ENCODE measurements around the gene SLC9C2. TPM values are rescaled to one million over a fixed set of nuclear protein-coding genes. Genes with fewer than 3 reads are reported as not detected.
"Not testable (repeated sequence)": the region's sequence is repeated elsewhere in the genome, so short reads cannot be mapped to it uniquely, and the experiment has no call there.

SLC9C2 gene
- total RNA-seq, 1 experiment from 2014 or later, result not detected

DNA sequence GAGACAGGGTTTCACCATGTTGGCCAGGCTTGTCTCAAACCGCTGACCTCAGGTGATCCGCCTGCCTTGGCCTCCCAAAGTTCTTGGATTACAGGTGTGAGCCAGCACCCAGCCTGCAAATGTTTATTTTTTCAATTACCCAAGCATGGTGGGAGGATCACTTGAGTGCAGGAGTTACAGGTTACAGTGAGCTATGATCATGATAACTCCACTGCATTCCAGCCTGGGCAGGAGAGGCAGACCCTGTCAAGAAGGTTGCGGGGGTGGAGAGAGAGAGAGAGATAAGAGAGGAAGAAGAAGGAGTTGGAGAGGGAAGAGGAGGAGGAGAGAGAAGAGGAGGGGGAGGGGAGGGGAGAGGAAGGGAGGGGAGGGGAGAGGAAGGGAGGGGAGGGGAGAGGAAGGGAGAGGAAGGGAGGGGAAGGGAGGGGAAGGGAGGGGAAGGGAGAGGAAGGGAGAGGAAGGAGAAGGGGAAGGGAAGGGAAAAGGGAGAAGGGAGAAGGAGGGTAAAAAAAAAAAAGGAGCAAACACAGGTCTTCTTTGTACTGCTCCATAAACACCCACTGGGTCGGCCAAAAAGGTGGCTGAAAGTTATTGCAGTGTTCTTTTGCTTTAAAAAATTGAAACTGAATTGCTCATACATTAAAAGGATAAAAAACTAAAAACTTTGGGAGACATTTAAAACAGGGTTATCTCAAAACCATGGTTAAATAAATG lies 5.8 kb upstream of the SLC9C2 start:
- DNase-seq (no peak), ATAC-seq (no peak)
- Histone ChIP-seq H3K27me3 (ENCODE audit: low read length) (no peaks in the 10 kb centered on the region), H4K20me1 (ENCODE audit: low read length) (no peaks in the 10 kb centered on the region), H3K79me2 (ENCODE audit: low read length) (no peaks in the 10 kb centered on the region), H3K4me2 (ENCODE audit: low read length) (no peak overlapping the region), H2AFZ (ENCODE audit: low read length) (no peak overlapping the region), H3F3A (ENCODE audit: low read length, unreplicated experiment) (no peaks in the 10 kb centered on the region), H3K9me3 (ENCODE audit: low read length) (peaks cover 12% of the 10 kb centered on the region), H3K9ac (ENCODE audit: low read length) (no peak overlapping the region), H3K27ac (ENCODE audit: low read length) (no peak overlapping the region), H3K9me2 (replicated peaks; ENCODE audit: low read length) (no peaks in the 10 kb centered on the region), H3K4me3 (ENCODE audit: low read length) (no peak overlapping the region), H3K36me3 (ENCODE audit: low read depth, low read length) (no peaks in the 10 kb centered on the region), H3K4me1 (ENCODE audit: insufficient read depth, low read length) (no peaks in the 10 kb centered on the region)
- ChIA-PET CTCF (no interaction called here), POLR2A (ENCODE audit: unreplicated experiment) (interaction anchor here (0.5 kb wide), 1 partner anchor 106 kb away, joined by 3 read pairs; the partner anchor contains the start of gene KLHL20)
- intact Hi-C loops (cut with micrococcal nuclease), result no loop called here
- TF ChIP-seq EZH2phosphoT487 (IDR thresholded peaks at IDR 0.05; ENCODE audit: borderline replicate concordance, low read length) (no peak), EZH2 (IDR thresholded peaks at IDR 0.05; ENCODE audit: low read length, unreplicated experiment) (no peak)
- TF ChIP-seq, protein P1, sequence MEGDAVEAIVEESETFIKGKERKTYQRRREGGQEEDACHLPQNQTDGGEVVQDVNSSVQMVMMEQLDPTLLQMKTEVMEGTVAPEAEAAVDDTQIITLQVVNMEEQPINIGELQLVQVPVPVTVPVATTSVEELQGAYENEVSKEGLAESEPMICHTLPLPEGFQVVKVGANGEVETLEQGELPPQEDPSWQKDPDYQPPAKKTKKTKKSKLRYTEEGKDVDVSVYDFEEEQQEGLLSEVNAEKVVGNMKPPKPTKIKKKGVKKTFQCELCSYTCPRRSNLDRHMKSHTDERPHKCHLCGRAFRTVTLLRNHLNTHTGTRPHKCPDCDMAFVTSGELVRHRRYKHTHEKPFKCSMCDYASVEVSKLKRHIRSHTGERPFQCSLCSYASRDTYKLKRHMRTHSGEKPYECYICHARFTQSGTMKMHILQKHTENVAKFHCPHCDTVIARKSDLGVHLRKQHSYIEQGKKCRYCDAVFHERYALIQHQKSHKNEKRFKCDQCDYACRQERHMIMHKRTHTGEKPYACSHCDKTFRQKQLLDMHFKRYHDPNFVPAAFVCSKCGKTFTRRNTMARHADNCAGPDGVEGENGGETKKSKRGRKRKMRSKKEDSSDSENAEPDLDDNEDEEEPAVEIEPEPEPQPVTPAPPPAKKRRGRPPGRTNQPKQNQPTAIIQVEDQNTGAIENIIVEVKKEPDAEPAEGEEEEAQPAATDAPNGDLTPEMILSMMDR (conservative IDR thresholded peaks at IDR 0.05; ENCODE audit: low read depth, low read length), result no peak
- BruUV-seq (replicated peaks), result no TSS peak

DNA sequence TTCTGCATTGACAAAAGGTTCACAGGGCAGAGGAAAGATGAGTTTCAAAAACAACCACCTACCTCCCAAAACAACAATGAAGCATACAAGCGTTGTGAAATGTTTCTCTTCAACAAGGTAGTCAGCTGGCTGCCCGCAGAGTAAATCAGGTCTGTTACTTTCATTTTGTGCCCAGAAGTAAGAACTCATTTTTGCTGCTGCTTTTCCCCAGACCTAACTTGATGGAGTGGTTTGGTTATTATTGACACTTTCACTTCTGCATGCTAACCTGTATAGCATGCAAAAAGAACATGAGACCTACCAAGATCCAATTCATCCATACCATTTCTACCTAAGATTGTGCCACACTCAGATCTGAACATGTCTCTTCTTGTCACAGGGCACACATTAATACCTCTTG lies 1.3 kb downstream of the SLC9C2 start:
- Histone ChIP-seq H2AFZ (ENCODE audit: low read length) (0 out of 2 replicates have a peak overlapping the region, but pooled peaks have one; percentile 3), H3F3A (ENCODE audit: low read length, unreplicated experiment) (no peaks in the 10 kb centered on the region), H3K27me3 (ENCODE audit: low read length) (no peaks in the 10 kb centered on the region), H3K4me3 (ENCODE audit: low read length) (no peak overlapping the region), H3K4me1 (ENCODE audit: insufficient read depth, low read length) (no peaks in the 10 kb centered on the region), H3K9ac (ENCODE audit: low read length) (no peak overlapping the region), H3K9me3 (ENCODE audit: low read length) (0 out of 2 replicates have a peak, but pooled peaks cover 3% of the 10 kb centered on the region), H3K79me2 (ENCODE audit: low read length) (no peaks in the 10 kb centered on the region), H3K27ac (ENCODE audit: low read length) (no peak overlapping the region), H3K4me2 (ENCODE audit: low read length) (no peak overlapping the region), H3K9me2 (replicated peaks; ENCODE audit: low read length) (no peaks in the 10 kb centered on the region), H3K36me3 (ENCODE audit: low read depth, low read length) (no peaks in the 10 kb centered on the region), H4K20me1 (ENCODE audit: low read length) (no peaks in the 10 kb centered on the region)
- DNase-seq (no peak), ATAC-seq (no peak; the same call in 1 of the 2 replicates)
- intact Hi-C loops (cut with micrococcal nuclease), result no loop called here
- no TSS peak for BruUV-seq (replicated peaks)
- POLR2A ChIA-PET (ENCODE audit: unreplicated experiment), result no interaction called here
- CTCF ChIA-PET, result no interaction called here
- no peak for TF ChIP-seq EZH2phosphoT487 (IDR thresholded peaks at IDR 0.05; ENCODE audit: borderline replicate concordance, low read length)

DNA sequence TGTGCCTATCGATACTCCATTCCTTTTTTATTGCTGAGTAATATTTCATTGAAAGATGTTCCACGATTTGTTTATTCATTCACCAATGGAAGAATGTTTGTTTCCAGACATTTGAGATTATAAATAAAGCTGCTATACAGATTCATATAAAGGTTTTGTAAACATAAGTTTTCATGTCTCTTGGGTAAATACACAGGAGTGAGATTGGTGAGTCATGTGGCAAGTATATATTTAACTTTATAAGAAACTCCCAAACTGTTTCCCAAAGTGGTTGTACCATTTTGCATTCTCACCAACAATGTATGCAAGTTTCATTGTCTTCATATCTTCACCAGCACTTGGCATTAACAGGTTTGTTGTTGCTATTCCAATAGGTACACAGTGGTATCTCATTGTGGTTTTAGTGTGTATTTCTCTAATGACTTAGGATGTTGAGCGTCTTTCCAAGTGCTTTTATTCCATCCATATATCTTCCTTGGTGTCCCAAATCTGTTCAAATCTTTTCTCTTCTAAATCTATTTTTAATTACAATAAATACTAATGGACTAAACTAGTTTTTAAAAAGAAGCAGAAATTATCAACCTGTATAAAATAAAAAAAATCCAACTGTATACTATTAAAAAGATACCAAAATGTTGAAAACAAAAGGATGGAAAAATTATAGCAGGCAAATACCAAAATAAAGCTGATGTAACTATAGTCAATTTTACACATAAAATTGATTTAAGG lies 6.6 kb downstream of the SLC9C2 start:
- BruUV-seq (replicated peaks), result no TSS peak
- H4K20me1 ChIP-seq (ENCODE audit: low read length), result no peaks in the 10 kb centered on the region
- no peaks in the 10 kb centered on the region for H3F3A ChIP-seq (ENCODE audit: low read length, unreplicated experiment)
- H3K9ac ChIP-seq (ENCODE audit: low read length), result no peak overlapping the region
- TF ChIP-seq, protein P1 (conservative IDR thresholded peaks at IDR 0.05; ENCODE audit: low read depth, low read length), result no peak
- TF ChIP-seq EZH2phosphoT487 (IDR thresholded peaks at IDR 0.05; ENCODE audit: borderline replicate concordance, low read length), result no peak
- TF ChIP-seq EZH2 (IDR thresholded peaks at IDR 0.05; ENCODE audit: low read length, unreplicated experiment), result no peak
- H3K4me3 ChIP-seq (ENCODE audit: low read length), result no peak overlapping the region
- H3K4me2 ChIP-seq (ENCODE audit: low read length), result no peak overlapping the region
- intact Hi-C loops (cut with micrococcal nuclease), result no loop called here
- H2AFZ ChIP-seq (ENCODE audit: low read length), result no peak overlapping the region
- DNase-seq (peak; percentile 68), ATAC-seq (peak; percentile 82)
- no peaks in the 10 kb centered on the region; the same call in 1 of the 2 replicates for H3K4me1 ChIP-seq (ENCODE audit: insufficient read depth, low read length)
- no peaks in the 10 kb centered on the region for H3K27me3 ChIP-seq (ENCODE audit: low read length)
- H3K9me2 ChIP-seq (replicated peaks; ENCODE audit: low read length), result no peaks in the 10 kb centered on the region
- H3K79me2 ChIP-seq (ENCODE audit: low read length), result no peaks in the 10 kb centered on the region
- H3K36me3 ChIP-seq (ENCODE audit: low read depth, low read length), result no peaks in the 10 kb centered on the region
- H3K27ac ChIP-seq (ENCODE audit: low read length), result no peak overlapping the region
- ChIA-PET POLR2A (ENCODE audit: unreplicated experiment) (no interaction called here), CTCF (no interaction called here)
- H3K9me3 ChIP-seq (ENCODE audit: low read length), result 0 out of 2 replicates have a peak, but pooled peaks cover 4% of the 10 kb centered on the region

DNA sequence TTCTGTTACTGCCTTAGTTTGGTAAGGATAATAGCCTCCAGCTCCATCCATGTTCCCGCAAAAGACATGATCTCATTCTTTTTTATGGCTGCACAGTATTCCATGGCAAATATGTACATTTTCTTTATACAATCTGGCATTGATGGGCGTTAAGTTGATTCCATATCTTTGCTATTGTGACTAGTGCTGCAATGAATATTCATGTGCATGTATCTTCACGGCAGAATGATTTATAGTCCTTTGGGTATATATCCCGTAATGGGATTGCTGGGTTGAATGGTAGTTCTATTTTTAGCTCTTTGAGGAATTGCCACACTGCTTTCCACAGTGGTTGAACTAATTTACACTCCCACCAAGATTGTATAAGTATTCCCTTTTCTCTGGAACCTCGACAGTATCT lies 11.7 kb downstream of the SLC9C2 start:
- CTCF ChIA-PET; H3F3A ChIP-seq (ENCODE audit: low read length, unreplicated experiment); POLR2A ChIA-PET (ENCODE audit: unreplicated experiment); H3K36me3 ChIP-seq (ENCODE audit: low read depth, low read length); ATAC-seq; H3K9me2 ChIP-seq (replicated peaks; ENCODE audit: low read length); H3K27me3 ChIP-seq (ENCODE audit: low read length); BruUV-seq (replicated peaks); H3K79me2 ChIP-seq (ENCODE audit: low read length); H3K9me3 ChIP-seq (ENCODE audit: low read length); H2AFZ ChIP-seq (ENCODE audit: low read length); H3K4me3 ChIP-seq (ENCODE audit: low read length); H4K20me1 ChIP-seq (ENCODE audit: low read length): not testable (repeated sequence)
- Histone ChIP-seq H3K4me2 (ENCODE audit: low read length) (peak overlapping the region; percentile 8; the same call in 1 of the 2 replicates), H3K4me1 (ENCODE audit: insufficient read depth, low read length) (peaks cover 12% of the 10 kb centered on the region), H3K9ac (ENCODE audit: low read length) (peak overlapping the region; percentile 9; the same call in 1 of the 2 replicates), H3K27ac (ENCODE audit: low read length) (peak overlapping the region; percentile 42)
- DNase-seq, result peak; percentile 33
- intact Hi-C loops (cut with micrococcal nuclease), result loop anchor here (1.0 to 5.0 kb wide), 2 partner anchors 56 to 160 kb away; no protein-coding TSS in a partner anchor
